HepG2 (cell line): ENCODE measurements around the gene TCF23. TPM values are rescaled to one million over a fixed set of nuclear protein-coding genes. Genes with fewer than 3 reads are reported as not detected.
A peak's percentile ranks its signal among the peaks of the same experiment; 100 is the strongest.

Experiments
- ARNTL ChIP-seq: sonication (generic); formaldehyde crosslinking; IDR thresholded peaks from 2 replicates; pipeline ENCODE4 v1.4.0; 2020; ENCODE audit warnings: mild to moderate bottlenecking, missing genetic modification reagents
- ATF7-NPFF ChIP-seq: sonication (generic); formaldehyde crosslinking; IDR thresholded peaks from 2 replicates; pipeline ENCODE4 v1.8.1; 2023; ENCODE audit warnings: mild to moderate bottlenecking, low read depth, missing genetic modification reagents, moderate library complexity
- CEBPZ ChIP-seq: IDR thresholded peaks from 2 replicates; pipeline ENCODE4 v1.6.1; 2012; ENCODE audit warnings: low read length, improper control_type of control experiment
- GATA4 ChIP-seq: sonication (generic); IDR thresholded peaks from 2 replicates; pipeline ENCODE4 v1.6.1; 2016; ENCODE audit warnings: antibody characterized with exemption, low read depth, borderline replicate concordance
- HNRNPH1 ChIP-seq: fragments of 200-400 bp; formaldehyde crosslinking; optimal IDR thresholded peaks from 2 replicates; pipeline ENCODE3; 2017; ENCODE audit warnings: mild to moderate bottlenecking, low read depth, low read length
- HOXD1 ChIP-seq: sonication (generic); formaldehyde crosslinking; IDR thresholded peaks from 2 replicates; pipeline ENCODE4 v1.5.0; 2020; ENCODE audit warnings: missing genetic modification reagents
- MTERF4 ChIP-seq: sonication (generic); formaldehyde crosslinking; IDR thresholded peaks from 2 replicates; pipeline ENCODE4 v1.8.0; 2023; ENCODE audit warnings: mild to moderate bottlenecking, missing genetic modification reagents
- NR1H2 ChIP-seq: sonication (generic); formaldehyde crosslinking; IDR thresholded peaks from 2 replicates; pipeline ENCODE4 v1.8.1; 2022; ENCODE audit warnings: low read depth, missing genetic modification reagents, borderline replicate concordance
- RBAK ChIP-seq: sonication (generic); formaldehyde crosslinking; IDR thresholded peaks from 2 replicates; pipeline ENCODE4 v1.5.1; 2020; ENCODE audit warnings: mild to moderate bottlenecking, missing genetic modification reagents
- SMAD1 ChIP-seq: sonication (generic); formaldehyde crosslinking; IDR thresholded peaks from 2 replicates; pipeline ENCODE4 v1.4.0; 2020; ENCODE audit warnings: missing genetic modification reagents, low read depth, mild to moderate bottlenecking, borderline replicate concordance
- SNAI1 ChIP-seq: sonication (generic); formaldehyde crosslinking; IDR thresholded peaks from 2 replicates; pipeline ENCODE4 v1.5.0; 2020; ENCODE audit warnings: mild to moderate bottlenecking, missing genetic modification reagents, borderline replicate concordance
- TBX3 ChIP-seq: fragments of 450-650 bp; IDR thresholded peaks from 2 replicates; pipeline ENCODE4 v1.6.1; 2017; ENCODE audit warnings: antibody characterized with exemption, mild to moderate bottlenecking, inconsistent platforms, borderline replicate concordance
- XBP1 ChIP-seq: sonication (generic); formaldehyde crosslinking; IDR thresholded peaks from 2 replicates; pipeline ENCODE4 v1.5.0; 2020; ENCODE audit warnings: missing genetic modification reagents
- ZBTB42 ChIP-seq: sonication (generic); formaldehyde crosslinking; IDR thresholded peaks from 2 replicates; pipeline ENCODE4 v1.5.0; 2020; ENCODE audit warnings: mild to moderate bottlenecking, missing genetic modification reagents
- ZFP41 ChIP-seq: sonication (generic); formaldehyde crosslinking; IDR thresholded peaks from 2 replicates; pipeline ENCODE4 v1.4.0; 2020; ENCODE audit warnings: mild to moderate bottlenecking, missing genetic modification reagents, borderline replicate concordance
- ZNF335 ChIP-seq: sonication (generic); formaldehyde crosslinking; IDR thresholded peaks from 2 replicates; pipeline ENCODE4 v1.4.0; 2020; ENCODE audit warnings: missing genetic modification reagents
- ZNF430 ChIP-seq: sonication (generic); formaldehyde crosslinking; IDR thresholded peaks from 2 replicates; pipeline ENCODE4 v1.9.0; 2021; ENCODE audit warnings: mild to moderate bottlenecking, missing genetic modification reagents
- ZNF547 ChIP-seq: sonication (generic); formaldehyde crosslinking; IDR thresholded peaks from 2 replicates; pipeline ENCODE4 v1.5.1; 2020; ENCODE audit warnings: mild to moderate bottlenecking, missing genetic modification reagents
- ZNF567 ChIP-seq: sonication (generic); formaldehyde crosslinking; IDR thresholded peaks from 2 replicates; pipeline ENCODE4 v1.8.1; 2023; ENCODE audit warnings: mild to moderate bottlenecking, missing genetic modification reagents, borderline replicate concordance
- ZNF816 ChIP-seq: sonication (generic); formaldehyde crosslinking; IDR thresholded peaks from 2 replicates; pipeline ENCODE4 v1.8.0; 2022; ENCODE audit warnings: missing genetic modification reagents, mild to moderate bottlenecking, borderline replicate concordance
- polyA plus RNA-seq, 8 experiments: library from polyadenylated mRNA; depleted of rRNA in 3 of 8; stranded (reverse) in 7 of 8; unstranded in 1 of 8; fragments of >200 nt; fragmentation: Illumina TruSeq in 4 of 8; extraction: Trizol in 4 of 8; gene quantifications; 2 replicates each; pipeline versions ENCODE4 v1.2.1 to v1.2.3, GENCODE V29; 2011 to 2016; ENCODE audit warnings: low read depth in 4 of 8, missing spikeins in 1 of 8, mixed read lengths in 1 of 8; ENCODE audit not compliant: insufficient read depth in 1 of 8
- total RNA-seq, 5 experiments: library from RNA; depleted of rRNA; stranded (reverse); fragments of >200 nt; fragmentation: Illumina TruSeq; extraction: Trizol; gene quantifications; 2 replicates each; pipeline ENCODE4 v1.2.3, GENCODE V29; 2016; ENCODE audit warnings: low read depth in 1 of 5
- TF ChIP-seq, protein P1 (sequence below): sonication (generic); formaldehyde crosslinking; IDR thresholded peaks from 2 replicates; pipeline ENCODE4 v1.4.0; 2020; ENCODE audit warnings: low read depth, mild to moderate bottlenecking, missing genetic modification reagents
- TF ChIP-seq, protein P2 (sequence below): sonication (generic); formaldehyde crosslinking; IDR thresholded peaks from 2 replicates; pipeline ENCODE4 v1.8.0; 2022; ENCODE audit warnings: mild to moderate bottlenecking, missing genetic modification reagents

Gene TCF23
- total and polyA plus RNA-seq, 2 of the 13 experiments (the other 11 are each of a cell fraction or from before 2014, with no cell fraction given): 0.02 to 1.4 TPM

- TF ChIP-seq ZNF547 (CRISPR knock-in tag) (peak; percentile 50), ZNF430 (CRISPR knock-in tag) (peak; percentile 7), ZNF816 (peak; percentile 71; the same call in 1 of the 2 replicates), ARNTL (peak; percentile 99), ZBTB42 (peak; percentile 78; the same call in 1 of the 2 replicates), MTERF4 (CRISPR knock-in tag) (0 out of 2 replicates have a peak, but pooled peaks have one; percentile 67), CEBPZ (no peak), NR1H2 (CRISPR knock-in tag) (no peak), SMAD1 (CRISPR knock-in tag) (no peak), HNRNPH1 (no peak), GATA4 (peak; percentile 95; the same call in 1 of the 2 replicates), ZNF335 (no peak), TBX3 (peak; percentile 98), XBP1 (CRISPR knock-in tag) (peak; percentile 84; the same call in 1 of the 2 replicates), SNAI1 (CRISPR knock-in tag) (no peak), ZFP41 (CRISPR knock-in tag) (peak; percentile 79; the same call in 1 of the 2 replicates), ATF7-NPFF (no peak), ZNF567 (CRISPR knock-in tag) (peak; percentile 83; the same call in 1 of the 2 replicates), HOXD1 (CRISPR knock-in tag) (peak; percentile 89; the same call in 1 of the 2 replicates), RBAK (CRISPR knock-in tag) (no peak)
- TF ChIP-seq, protein P1, sequence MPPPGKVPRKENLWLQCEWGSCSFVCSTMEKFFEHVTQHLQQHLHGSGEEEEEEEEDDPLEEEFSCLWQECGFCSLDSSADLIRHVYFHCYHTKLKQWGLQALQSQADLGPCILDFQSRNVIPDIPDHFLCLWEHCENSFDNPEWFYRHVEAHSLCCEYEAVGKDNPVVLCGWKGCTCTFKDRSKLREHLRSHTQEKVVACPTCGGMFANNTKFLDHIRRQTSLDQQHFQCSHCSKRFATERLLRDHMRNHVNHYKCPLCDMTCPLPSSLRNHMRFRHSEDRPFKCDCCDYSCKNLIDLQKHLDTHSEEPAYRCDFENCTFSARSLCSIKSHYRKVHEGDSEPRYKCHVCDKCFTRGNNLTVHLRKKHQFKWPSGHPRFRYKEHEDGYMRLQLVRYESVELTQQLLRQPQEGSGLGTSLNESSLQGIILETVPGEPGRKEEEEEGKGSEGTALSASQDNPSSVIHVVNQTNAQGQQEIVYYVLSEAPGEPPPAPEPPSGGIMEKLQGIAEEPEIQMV: 0 out of 2 replicates have a peak, but pooled peaks have one; percentile 37
- TF ChIP-seq, protein P2, sequence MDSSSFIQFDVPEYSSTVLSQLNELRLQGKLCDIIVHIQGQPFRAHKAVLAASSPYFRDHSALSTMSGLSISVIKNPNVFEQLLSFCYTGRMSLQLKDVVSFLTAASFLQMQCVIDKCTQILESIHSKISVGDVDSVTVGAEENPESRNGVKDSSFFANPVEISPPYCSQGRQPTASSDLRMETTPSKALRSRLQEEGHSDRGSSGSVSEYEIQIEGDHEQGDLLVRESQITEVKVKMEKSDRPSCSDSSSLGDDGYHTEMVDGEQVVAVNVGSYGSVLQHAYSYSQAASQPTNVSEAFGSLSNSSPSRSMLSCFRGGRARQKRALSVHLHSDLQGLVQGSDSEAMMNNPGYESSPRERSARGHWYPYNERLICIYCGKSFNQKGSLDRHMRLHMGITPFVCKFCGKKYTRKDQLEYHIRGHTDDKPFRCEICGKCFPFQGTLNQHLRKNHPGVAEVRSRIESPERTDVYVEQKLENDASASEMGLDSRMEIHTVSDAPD (CRISPR knock-in tag): peak; percentile 96
Measured at GRCh38 chr2:27177441-27178351, 28.9 kb downstream of the TCF23 start (continued).
